Measurements from ENCODE around the gene DENND4A.

DNA sequence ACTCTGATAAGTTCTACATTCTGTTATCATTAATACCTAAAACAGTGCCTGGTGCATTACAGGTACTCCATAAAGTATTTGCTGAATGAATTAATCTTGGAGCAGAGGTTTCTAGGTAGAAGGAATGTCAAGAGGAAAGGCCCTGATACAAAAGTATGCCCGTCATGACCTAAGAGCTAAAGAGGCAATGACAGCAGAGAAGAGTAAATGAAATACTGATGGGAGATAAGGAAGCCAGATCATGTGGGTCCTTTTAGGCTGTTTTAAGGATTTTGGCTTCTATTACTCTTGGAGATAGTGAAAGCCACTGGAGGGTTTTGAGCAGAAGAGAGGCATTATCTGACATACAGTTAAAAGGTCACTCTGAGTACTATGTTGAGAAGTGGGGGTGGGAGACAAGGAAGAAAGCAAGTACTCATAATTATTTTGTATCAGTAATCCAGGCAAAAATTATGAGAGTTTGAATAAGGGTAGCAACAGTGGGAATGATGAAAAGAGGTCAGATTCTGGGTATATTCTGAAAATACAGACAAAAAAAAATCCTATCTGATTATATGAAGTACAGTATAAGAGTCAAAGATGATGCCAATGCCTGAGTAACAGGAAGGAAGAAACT lies 48.3 kb downstream of the DENND4A start:
- TF ChIP-seq, protein P1, sequence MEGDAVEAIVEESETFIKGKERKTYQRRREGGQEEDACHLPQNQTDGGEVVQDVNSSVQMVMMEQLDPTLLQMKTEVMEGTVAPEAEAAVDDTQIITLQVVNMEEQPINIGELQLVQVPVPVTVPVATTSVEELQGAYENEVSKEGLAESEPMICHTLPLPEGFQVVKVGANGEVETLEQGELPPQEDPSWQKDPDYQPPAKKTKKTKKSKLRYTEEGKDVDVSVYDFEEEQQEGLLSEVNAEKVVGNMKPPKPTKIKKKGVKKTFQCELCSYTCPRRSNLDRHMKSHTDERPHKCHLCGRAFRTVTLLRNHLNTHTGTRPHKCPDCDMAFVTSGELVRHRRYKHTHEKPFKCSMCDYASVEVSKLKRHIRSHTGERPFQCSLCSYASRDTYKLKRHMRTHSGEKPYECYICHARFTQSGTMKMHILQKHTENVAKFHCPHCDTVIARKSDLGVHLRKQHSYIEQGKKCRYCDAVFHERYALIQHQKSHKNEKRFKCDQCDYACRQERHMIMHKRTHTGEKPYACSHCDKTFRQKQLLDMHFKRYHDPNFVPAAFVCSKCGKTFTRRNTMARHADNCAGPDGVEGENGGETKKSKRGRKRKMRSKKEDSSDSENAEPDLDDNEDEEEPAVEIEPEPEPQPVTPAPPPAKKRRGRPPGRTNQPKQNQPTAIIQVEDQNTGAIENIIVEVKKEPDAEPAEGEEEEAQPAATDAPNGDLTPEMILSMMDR (IDR thresholded peaks at IDR 0.05; ENCODE audit: borderline replicate concordance, extremely low read depth, low read length, poor library complexity, severe bottlenecking): no peak
- TF ChIP-seq EZH2 (IDR thresholded peaks at IDR 0.05; ENCODE audit: borderline replicate concordance, low read depth, low read length, severe bottlenecking): no peak
